CD14-positive monocyte (primary cell): Measurements from ENCODE around the gene ZNF160. TPM values are rescaled to one million over a fixed set of nuclear protein-coding genes. Genes with fewer than 3 reads are reported as not detected.
"Not testable (repeated sequence)": the region's sequence is repeated elsewhere in the genome, so short reads cannot be mapped to it uniquely, and the experiment has no call there.

ENCODE experiments used
- DNase-seq, 3 donors: peaks; one replicate each; pipeline ENCODE4 v3.0.0-alpha.2; 2011 to 2022
- H2AFZ ChIP-seq: 2 replicates; pipeline ENCODE4 v1.6.0; 2012; ENCODE audit warnings: mild to moderate bottlenecking, low read depth, low read length, inconsistent platforms; ENCODE audit not compliant: insufficient read depth, poor library complexity, severe bottlenecking
- H3K27ac ChIP-seq, 2 donors: 1 replicate in 1 of 2; 2 replicates in 1 of 2; pipeline ENCODE4 v1.5.1; 2012 to 2013; ENCODE audit warnings: low read length in 2 of 2, control low read depth in 1 of 2, inconsistent platforms in 1 of 2, low read depth in 1 of 2, mild to moderate bottlenecking in 1 of 2
- H3K27me3 ChIP-seq, 2 donors: one replicate each; pipeline versions ENCODE4 v1.6.0 to v1.6.1; 2011 to 2013; ENCODE audit warnings: low read length in 2 of 2; ENCODE audit not compliant: control insufficient read depth in 2 of 2, insufficient read depth in 2 of 2
- H3K36me3 ChIP-seq, 2 donors: replicated peaks in 1 of 2; 1 replicate in 1 of 2; 2 replicates in 1 of 2; pipeline versions ENCODE4 v1.5.1 to v1.6.1; 2012 to 2013; ENCODE audit warnings: low read length in 2 of 2, control low read depth in 1 of 2, inconsistent platforms in 1 of 2, mild to moderate bottlenecking in 1 of 2; ENCODE audit not compliant: insufficient read depth in 2 of 2, control insufficient read depth in 1 of 2
- H3K4me1 ChIP-seq, 2 donors: 1 replicate in 1 of 2; 2 replicates in 1 of 2; pipeline versions ENCODE4 v1.5.1 to v1.6.1; 2012 to 2013; ENCODE audit warnings: low read length in 2 of 2, control low read depth in 1 of 2, inconsistent platforms in 1 of 2, mild to moderate bottlenecking in 1 of 2, moderate library complexity in 1 of 2; ENCODE audit not compliant: insufficient read depth in 2 of 2, control insufficient read depth in 1 of 2
- H3K4me2 ChIP-seq: replicated peaks from 2 replicates; pipeline ENCODE3; 2012; ENCODE audit warnings: low read length, moderate library complexity, mild to moderate bottlenecking; ENCODE audit not compliant: poor library complexity, severe bottlenecking; ENCODE audit errors: extremely low read depth
- H3K4me3 ChIP-seq, 3 experiments: fragments of 200-600 bp in 1 of 3; sonication (generic) in 1 of 3; replicated peaks in 1 of 3; 1 replicate in 2 of 3; 2 replicates in 1 of 3; pipeline ENCODE4 v1.5.1; 2011 to 2013; ENCODE audit warnings: low read length in 3 of 3, mild to moderate bottlenecking in 3 of 3, control low read depth in 2 of 3, low read depth in 2 of 3, inconsistent platforms in 1 of 3, moderate library complexity in 1 of 3
- H3K79me2 ChIP-seq: 2 replicates; pipeline ENCODE4 v1.6.0; 2012; ENCODE audit warnings: mild to moderate bottlenecking, control low read depth, inconsistent platforms, low read length, moderate library complexity; ENCODE audit not compliant: insufficient read depth
- H3K9ac ChIP-seq: 2 replicates; pipeline ENCODE4 v1.6.0; 2017; ENCODE audit warnings: low read length, mild to moderate bottlenecking; ENCODE audit not compliant: insufficient read depth, poor library complexity, severe bottlenecking
- H3K9me3 ChIP-seq, 2 donors: replicated peaks in 1 of 2; 1 replicate in 1 of 2; 2 replicates in 1 of 2; pipeline versions ENCODE4 v1.5.1 to v1.6.1; 2012 to 2013; ENCODE audit warnings: low read length in 2 of 2, control low read depth in 1 of 2; ENCODE audit not compliant: control insufficient read depth in 1 of 2, insufficient read depth in 1 of 2
- H4K20me1 ChIP-seq: 2 replicates; pipeline ENCODE4 v1.6.0; 2012; ENCODE audit warnings: mild to moderate bottlenecking, low read length, control low read depth, moderate library complexity; ENCODE audit not compliant: insufficient read depth
- H3K27ac Mint-ChIP-seq, 7 donors: one replicate each; pipeline ENCODE4 v1.8.0; 2020; ENCODE audit warnings: mild to moderate bottlenecking in 7 of 7, mixed read lengths in 7 of 7, moderate library complexity in 6 of 7, inconsistent platforms in 2 of 7
- H3K27me3 Mint-ChIP-seq, 3 donors: one replicate each; pipeline ENCODE4 v1.8.0; 2021 to 2022; ENCODE audit warnings: low read depth in 3 of 3, mild to moderate bottlenecking in 3 of 3, mixed read lengths in 3 of 3, moderate library complexity in 3 of 3, inconsistent platforms in 1 of 3
- H3K36me3 Mint-ChIP-seq, 2 donors: one replicate each; pipeline ENCODE4 v1.8.0; 2020; ENCODE audit warnings: mixed read lengths in 2 of 2, inconsistent platforms in 1 of 2, mild to moderate bottlenecking in 1 of 2
- H3K4me1 Mint-ChIP-seq: one replicate; pipeline ENCODE4 v1.8.0; 2020; ENCODE audit warnings: mild to moderate bottlenecking, mixed read lengths
- H3K4me3 Mint-ChIP-seq, 2 donors: one replicate each; pipeline ENCODE4 v1.8.0; 2020; ENCODE audit warnings: mild to moderate bottlenecking in 2 of 2, mixed read lengths in 2 of 2, moderate library complexity in 1 of 2
- H3K9me3 Mint-ChIP-seq, 7 donors: one replicate each; pipeline ENCODE4 v1.8.0; 2020 to 2022; ENCODE audit warnings: mixed read lengths in 7 of 7, mild to moderate bottlenecking in 6 of 7, moderate library complexity in 6 of 7, inconsistent platforms in 2 of 7
- WGBS: methylation state at CpG from one replicate; pipeline ENCODE4 v1.1.5; 2013; ENCODE audit warnings: missing lambda C conversion rate; ENCODE audit not compliant: insufficient coverage; 5-methylcytosine and 5-hydroxymethylcytosine counted together
- intact Hi-C, 2 donors: fragments of 100-400 bp; cut with micrococcal nuclease; formaldehyde crosslinking; loops; one replicate each; pipeline versions ENCODE4 v1.15.0 to v1.15.1; 2023
- polyA plus RNA-seq, 3 donors: library from polyadenylated mRNA; depleted of rRNA in 1 of 3; unstranded in 2 of 3; stranded (reverse) in 1 of 3; fragments of 300-500 nt in 2 of 3; fragments of >200 nt in 1 of 3; fragmentation: Illumina TruSeq in 2 of 3; gene quantifications; 1 replicate in 2 of 3; 2 replicates in 1 of 3; pipeline ENCODE4 v1.2.3, GENCODE V29; 2012 to 2021
- TF ChIP-seq, protein P1 (sequence below): fragments of 200-600 bp; IDR thresholded peaks from one replicate; pipeline ENCODE4 v1.8.0; 2022; ENCODE audit warnings: antibody characterized with exemption, mild to moderate bottlenecking

The ZNF160 gene
- polyA plus RNA-seq, 3 donors: 6.4 to 24.5 (median 7.7) TPM

DNA sequence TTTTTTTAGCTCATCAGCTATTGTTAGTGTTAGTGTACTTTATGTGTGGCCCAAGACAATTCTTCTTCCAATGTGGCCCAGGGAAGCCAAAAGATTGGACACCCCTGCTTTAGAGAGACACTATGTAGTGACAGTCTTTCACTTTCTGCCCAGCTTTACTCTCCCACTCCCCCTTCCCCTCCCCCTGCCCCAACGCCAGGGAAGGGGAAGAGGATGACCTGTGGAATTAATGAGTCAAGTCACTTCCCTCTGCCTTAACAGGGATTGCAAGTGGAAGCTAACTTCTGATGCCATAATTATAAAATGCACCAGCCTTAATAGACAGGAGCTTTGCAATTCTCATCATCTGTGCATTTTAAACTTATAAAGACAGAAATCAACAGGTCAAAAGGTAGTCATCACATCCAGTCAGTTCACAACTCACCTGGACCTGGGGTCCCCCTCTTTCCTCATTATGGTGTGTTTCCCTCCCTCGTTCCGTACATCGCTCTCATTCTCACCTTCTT, 27.9 kb upstream of the ZNF160 start:
- 93% methylated on average over 3 of the region's 4 CpGs for WGBS
- no peaks in the 10 kb centered on the region for H3K79me2 ChIP-seq
- Mint-ChIP-seq H3K27ac (peak overlapping the region in 1 of 7 donors; percentile 31), H3K36me3 (peaks cover 0 to 7% of the 10 kb centered on the region in 2 donors), H3K4me1 (peaks cover 18% of the 10 kb centered on the region), H3K27me3 (peaks cover 17 to 31% (median 27%) of the 10 kb centered on the region in 3 donors), H3K4me3 (peak overlapping the region in 1 of 2 donors; percentile 92), H3K9me3 (peaks cover 32 to 80% (median 70%) of the 10 kb centered on the region in 7 donors)
- no peak overlapping the region for H3K4me2 ChIP-seq
- no peak overlapping the region for H3K4me3 ChIP-seq
- H3K9me3 ChIP-seq: peaks cover 41 to 45% of the 10 kb centered on the region in 2 donors
- H3K27ac ChIP-seq: no peak overlapping the region
- H4K20me1 ChIP-seq: no peaks in the 10 kb centered on the region
- H3K27me3 ChIP-seq: peaks cover 0 to 21% of the 10 kb centered on the region in 2 donors
- intact Hi-C loops: no loop called here
- H2AFZ ChIP-seq: no peak overlapping the region
- peaks cover 11 to 12% of the 10 kb centered on the region in 2 donors for H3K4me1 ChIP-seq
- H3K9ac ChIP-seq: no peak overlapping the region
- no peaks in the 10 kb centered on the region for H3K36me3 ChIP-seq
- TF ChIP-seq, protein P1, sequence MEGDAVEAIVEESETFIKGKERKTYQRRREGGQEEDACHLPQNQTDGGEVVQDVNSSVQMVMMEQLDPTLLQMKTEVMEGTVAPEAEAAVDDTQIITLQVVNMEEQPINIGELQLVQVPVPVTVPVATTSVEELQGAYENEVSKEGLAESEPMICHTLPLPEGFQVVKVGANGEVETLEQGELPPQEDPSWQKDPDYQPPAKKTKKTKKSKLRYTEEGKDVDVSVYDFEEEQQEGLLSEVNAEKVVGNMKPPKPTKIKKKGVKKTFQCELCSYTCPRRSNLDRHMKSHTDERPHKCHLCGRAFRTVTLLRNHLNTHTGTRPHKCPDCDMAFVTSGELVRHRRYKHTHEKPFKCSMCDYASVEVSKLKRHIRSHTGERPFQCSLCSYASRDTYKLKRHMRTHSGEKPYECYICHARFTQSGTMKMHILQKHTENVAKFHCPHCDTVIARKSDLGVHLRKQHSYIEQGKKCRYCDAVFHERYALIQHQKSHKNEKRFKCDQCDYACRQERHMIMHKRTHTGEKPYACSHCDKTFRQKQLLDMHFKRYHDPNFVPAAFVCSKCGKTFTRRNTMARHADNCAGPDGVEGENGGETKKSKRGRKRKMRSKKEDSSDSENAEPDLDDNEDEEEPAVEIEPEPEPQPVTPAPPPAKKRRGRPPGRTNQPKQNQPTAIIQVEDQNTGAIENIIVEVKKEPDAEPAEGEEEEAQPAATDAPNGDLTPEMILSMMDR: no peak
- DNase-seq: no peak

DNA sequence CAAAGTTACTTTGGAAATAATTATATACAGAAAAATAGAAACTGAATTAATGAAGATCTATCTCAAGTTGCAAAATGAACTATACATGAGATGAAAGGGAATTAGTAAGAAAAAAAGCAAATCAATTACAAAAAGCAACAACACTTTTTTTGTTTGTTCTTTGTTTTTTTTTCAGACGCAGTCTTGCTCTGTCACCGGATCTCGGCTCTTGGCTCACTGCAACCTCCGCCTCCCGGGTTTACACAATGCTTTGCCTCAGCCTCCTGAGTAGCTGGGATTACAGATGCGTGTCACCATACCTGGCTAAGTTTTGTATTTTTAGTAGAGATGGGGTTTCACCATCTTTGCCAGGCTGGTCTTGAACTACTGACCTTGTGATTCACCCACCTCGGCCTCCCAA, 27.3 kb upstream of the ZNF160 start:
- Histone ChIP-seq H3K9me3 (peaks cover 40 to 51% of the 10 kb centered on the region in 2 donors), H3K36me3 (no peaks in the 10 kb centered on the region), H3K9ac (no peak overlapping the region), H3K4me3 (no peak overlapping the region), H4K20me1 (no peaks in the 10 kb centered on the region), H3K79me2 (no peaks in the 10 kb centered on the region), H3K27me3 (peaks cover 0 to 21% of the 10 kb centered on the region in 2 donors), H3K4me2 (no peak overlapping the region), H3K27ac (no peak overlapping the region), H2AFZ (no peak overlapping the region), H3K4me1 (peaks cover 11 to 12% of the 10 kb centered on the region in 2 donors)
- no peak overlapping the region for H3K27ac Mint-ChIP-seq
- H3K36me3 Mint-ChIP-seq: peaks cover 0 to 7% of the 10 kb centered on the region in 2 donors
- H3K4me3 Mint-ChIP-seq: no peak overlapping the region
- TF ChIP-seq, protein P1: no peak
- WGBS: 100% methylated on average over 6 of the region's 7 CpGs
- intact Hi-C loops: no loop called here
- H3K4me1 Mint-ChIP-seq: peaks cover 18% of the 10 kb centered on the region
- DNase-seq: no peak
- H3K9me3 Mint-ChIP-seq: peaks cover 29 to 81% (median 70%) of the 10 kb centered on the region in 7 donors
- H3K27me3 Mint-ChIP-seq: peaks cover 17 to 31% (median 27%) of the 10 kb centered on the region in 3 donors

DNA sequence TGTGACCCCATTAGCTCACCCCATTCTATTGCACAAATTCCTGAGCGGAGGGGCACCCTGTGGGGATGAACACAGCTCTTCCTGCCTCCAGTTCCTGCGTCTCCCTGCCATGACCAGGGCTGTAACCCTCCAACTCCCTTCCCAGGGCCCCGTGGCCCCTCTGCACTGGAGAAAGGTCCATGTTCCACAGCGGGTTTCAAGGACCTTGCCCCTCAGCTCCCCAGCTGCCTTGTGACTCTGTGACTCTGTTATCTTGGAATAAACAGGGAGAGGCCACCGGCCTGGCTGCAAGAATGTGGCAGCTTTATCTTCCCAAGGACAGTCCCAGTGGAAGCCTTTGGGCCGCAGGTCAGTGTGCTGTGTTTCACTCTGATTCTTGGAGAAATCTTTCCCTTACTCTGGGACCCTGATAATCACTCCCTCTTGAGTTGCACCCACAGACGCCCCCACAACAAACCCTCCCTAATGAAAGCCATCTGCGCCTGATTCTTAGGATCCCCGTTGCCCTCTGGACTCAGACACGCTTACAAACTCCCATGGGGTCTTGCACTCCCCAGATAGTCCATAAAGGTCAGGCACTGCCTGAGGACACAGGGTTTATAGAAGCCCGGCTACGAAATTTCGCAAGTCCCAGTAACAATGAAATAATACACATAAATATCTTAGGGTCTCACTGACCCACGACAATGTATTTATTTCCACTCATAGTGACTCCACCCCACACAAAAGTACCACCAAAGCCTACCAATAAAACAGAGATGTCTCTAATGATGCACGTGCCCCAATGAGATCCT, 23.7 kb upstream of the ZNF160 start:
- H3K4me1 ChIP-seq, H2AFZ ChIP-seq, H3K36me3 ChIP-seq, H3K4me3 ChIP-seq, DNase-seq, H3K27ac ChIP-seq, H3K27me3 ChIP-seq, H3K4me2 ChIP-seq, H3K4me3 Mint-ChIP-seq, H3K9ac ChIP-seq, intact Hi-C loops, H4K20me1 ChIP-seq, H3K27ac Mint-ChIP-seq, H3K36me3 Mint-ChIP-seq, H3K79me2 ChIP-seq, H3K4me1 Mint-ChIP-seq: not testable (repeated sequence)
- Mint-ChIP-seq H3K27me3 (peaks cover 8 to 17% (median 9%) of the 10 kb centered on the region in 3 donors), H3K9me3 (peaks cover 31 to 82% (median 72%) of the 10 kb centered on the region in 7 donors)
- peaks cover 43 to 62% of the 10 kb centered on the region in 2 donors for H3K9me3 ChIP-seq
- WGBS: 89% methylated on average over 8 of the region's 15 CpGs
